ENCODE measurements around the gene TBC1D3D. TPM values are rescaled to one million over a fixed set of nuclear protein-coding genes. Genes with fewer than 3 reads are reported as not detected.

The TBC1D3D gene
- total RNA-seq (2022; extraction: Qiagen RNA extraction) = 0.09 to 0.16 TPM in 2 of 5 replicates, not detected in the others

DNA sequence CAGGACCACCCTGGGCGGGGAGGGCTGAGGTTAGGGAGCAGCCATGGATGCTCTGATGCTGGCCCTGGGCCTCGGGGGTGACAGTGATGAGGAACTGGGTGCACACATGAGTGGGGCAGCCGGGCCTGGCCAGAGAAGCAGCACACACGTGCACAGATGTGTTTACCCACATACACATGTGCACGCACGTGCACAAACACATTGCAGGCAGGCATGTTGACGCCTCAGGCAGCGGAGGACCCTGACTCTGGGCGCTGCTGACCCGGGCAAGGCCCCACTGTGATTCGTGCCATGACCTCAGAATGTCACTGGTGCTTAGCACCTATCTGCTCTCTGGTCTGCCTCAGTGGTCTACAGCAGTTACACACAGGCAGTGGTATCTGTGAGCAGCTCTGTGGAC is at the start of gene TBC1D3D:
TSS of gene TBC1D3D (plus strand) at position 301 of the 400 bp plus-strand sequence. CDS start 1,585 bp downstream, outside the sequence.

DNA sequence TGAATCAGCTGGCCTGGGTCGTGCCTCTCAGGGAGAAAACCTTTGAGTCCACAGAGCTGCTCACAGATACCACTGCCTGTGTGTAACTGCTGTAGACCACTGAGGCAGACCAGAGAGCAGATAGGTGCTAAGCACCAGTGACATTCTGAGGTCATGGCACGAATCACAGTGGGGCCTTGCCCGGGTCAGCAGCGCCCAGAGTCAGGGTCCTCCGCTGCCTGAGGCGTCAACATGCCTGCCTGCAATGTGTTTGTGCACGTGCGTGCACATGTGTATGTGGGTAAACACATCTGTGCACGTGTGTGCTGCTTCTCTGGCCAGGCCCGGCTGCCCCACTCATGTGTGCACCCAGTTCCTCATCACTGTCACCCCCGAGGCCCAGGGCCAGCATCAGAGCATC is 14.8 kb upstream of the TBC1D3D start, which contains the start of gene TBC1D3L:
TSS of gene TBC1D3L (minus strand) at position 101 of the 400 bp plus-strand sequence. CDS start 1,540 bp downstream, outside the sequence.

Other genes with a start within 250 kb of the TBC1D3D start
- not detected in 5 replicates for gene TBC1D3K, start 79.6 kb upstream of the TBC1D3D start, total RNA-seq (2022; extraction: Qiagen RNA extraction)
- 10.1 to 14.8 TPM (median 11.5 TPM) in 5 replicates for gene TBC1D3L, start 14.9 kb upstream of the TBC1D3D start, total RNA-seq (2022; extraction: Qiagen RNA extraction)
- not detected in 5 replicates for gene TBC1D3C, start 64.7 kb downstream of the TBC1D3D start, total RNA-seq (2022; extraction: Qiagen RNA extraction)
- not detected in 5 replicates for gene TBC1D3E, start 124.0 kb downstream of the TBC1D3D start, total RNA-seq (2022; extraction: Qiagen RNA extraction)
- gene TBC1D3, start 188.6 kb downstream of the TBC1D3D start, total RNA-seq (2022; extraction: Qiagen RNA extraction) = 0.07 TPM in 1 of 5 replicates, not detected in the others